Tibial nerve (tissue), 4 donors: ENCODE results near the gene SLC35F3.

Source experiments
- CTCF ChIP-seq, 5 experiments: fragments of 200-600 bp in 3 of 5; fragments of 450-650 bp in 2 of 5; sonication (generic) in 3 of 5; IDR thresholded peaks; one replicate each; pipeline ENCODE4 v1.5.1; 2016 to 2019; ENCODE audit warnings: antibody characterized with exemption in 5 of 5, mild to moderate bottlenecking in 3 of 5, moderate library complexity in 2 of 5
- EP300 ChIP-seq, 2 donors: sonication (generic); formaldehyde crosslinking; IDR thresholded peaks; one replicate each; pipeline ENCODE4 v1.6.1; 2017; ENCODE audit warnings: antibody characterized with exemption in 2 of 2, mild to moderate bottlenecking in 1 of 2
- POLR2A ChIP-seq, 2 donors: fragments of 450-650 bp; IDR thresholded peaks; one replicate each; pipeline ENCODE4 v1.6.1; 2017; ENCODE audit warnings: antibody characterized with exemption in 2 of 2, mild to moderate bottlenecking in 2 of 2, moderate library complexity in 2 of 2

DNA sequence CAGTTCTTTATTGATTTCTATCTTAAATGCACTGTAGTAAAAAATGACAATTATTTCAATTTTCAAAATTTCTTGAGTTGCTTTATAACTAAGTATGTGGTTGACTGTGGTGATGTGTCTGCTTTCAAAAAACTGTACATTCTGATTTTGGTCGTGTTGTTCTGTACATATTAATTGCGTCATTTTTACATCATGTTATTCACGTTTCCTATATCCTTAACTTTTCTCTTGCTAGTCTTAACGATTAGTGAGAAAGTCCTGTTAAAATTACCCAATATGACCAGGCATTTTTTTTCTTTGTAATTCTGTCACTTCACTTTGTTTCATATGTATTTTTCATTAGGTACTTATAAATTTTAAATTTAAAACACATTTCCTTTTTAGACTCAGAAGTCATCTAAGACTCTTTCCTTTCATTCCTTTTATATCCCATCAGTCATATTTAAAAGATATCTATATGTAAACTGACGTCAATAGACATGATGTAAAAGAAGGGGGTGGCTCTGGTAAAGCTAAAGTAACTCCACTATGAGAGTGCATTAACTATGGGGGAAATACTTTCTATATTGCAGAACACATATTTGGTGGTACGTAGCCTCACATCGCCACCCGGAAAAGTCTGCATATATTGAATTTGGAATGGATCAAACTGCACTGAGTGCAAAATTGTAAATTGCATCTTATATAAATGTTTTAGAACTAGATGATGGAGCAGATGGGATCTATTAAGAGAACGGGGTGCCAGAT, 467.7 kb downstream of the SLC35F3 start:
- TF ChIP-seq CTCF (IDR thresholded peaks at IDR 0.05) (no peak), POLR2A (IDR thresholded peaks at IDR 0.05) (no peak), EP300 (IDR thresholded peaks at IDR 0.05) (no peak)
